H1 (cell line): ENCODE data around the gene SPP1. TPM values are rescaled to one million over a fixed set of nuclear protein-coding genes. Genes with fewer than 3 reads are reported as not detected.

ENCODE experiments used
- CTCF ChIA-PET: fragments of 300-600 bp; sonication (Branson Sonifier 250); formaldehyde crosslinking; loops from one replicate; lab custom pipeline; 2021; ENCODE audit not compliant: partially characterized antibody; lab: Charles Lee
- POLR2A ChIA-PET: fragments of 300-600 bp; sonication (Branson Sonifier 250); formaldehyde crosslinking; loops from one replicate; lab custom pipeline; 2021; ENCODE audit warnings: inconsistent platforms; ENCODE audit not compliant: partially characterized antibody; lab: Charles Lee
- DNase-seq, 2 experiments: peaks; one replicate each; pipeline versions ENCODE4 v3.0.0 to v3.0.0-alpha.2; 2010 to 2022; ENCODE audit warnings: low spot score in 2 of 2, low read depth in 1 of 2, mixed read lengths in 1 of 2
- FAIRE-seq: peaks from 2 replicates; lab custom pipeline; 2011; peaks lifted over from hg19 to GRCh38; lab: Jason Lieb, UNC
- H2AFZ ChIP-seq: 2 replicates; pipeline ENCODE4 v1.8.1; 2012; ENCODE audit warnings: low read length, inconsistent platforms
- H2AK5ac ChIP-seq: 2 replicates; pipeline ENCODE4 v1.6.1; 2013; ENCODE audit warnings: low read depth, low read length
- H2BK120ac ChIP-seq: replicated peaks from 2 replicates; pipeline ENCODE3; 2013; ENCODE audit warnings: low read depth, low read length, inconsistent platforms
- H2BK12ac ChIP-seq: 2 replicates; pipeline ENCODE4 v1.6.1; 2013; ENCODE audit warnings: low read depth, low read length
- H2BK15ac ChIP-seq: 2 replicates; pipeline ENCODE4 v1.6.1; 2013; ENCODE audit warnings: low read length
- H2BK20ac ChIP-seq: 2 replicates; pipeline ENCODE4 v1.6.1; 2013; ENCODE audit warnings: low read length
- H2BK5ac ChIP-seq: 2 replicates; pipeline ENCODE4 v1.6.1; 2013; ENCODE audit warnings: low read depth, low read length
- H3K14ac ChIP-seq: 2 replicates; pipeline ENCODE4 v1.6.1; 2013; ENCODE audit warnings: inconsistent platforms; ENCODE audit not compliant: insufficient read length
- H3K18ac ChIP-seq: 2 replicates; pipeline ENCODE4 v1.6.1; 2013; ENCODE audit warnings: low read length; ENCODE audit errors: extremely low read depth
- H3K23ac ChIP-seq: 2 replicates; pipeline ENCODE4 v1.6.1; 2013; ENCODE audit warnings: inconsistent platforms; ENCODE audit not compliant: insufficient read length
- H3K23me2 ChIP-seq: 2 replicates; pipeline ENCODE4 v1.6.1; 2013; ENCODE audit warnings: low read depth, low read length
- H3K27ac ChIP-seq: 2 replicates; pipeline ENCODE4 v1.6.1; 2011; ENCODE audit warnings: low read depth, low read length, inconsistent platforms
- H3K27me3 ChIP-seq, 4 experiments: replicated peaks in 1 of 4; 1 replicate in 1 of 4; 2 replicates in 3 of 4; pipeline versions ENCODE4 v1.6.1 to v1.8.1; 2011 to 2013; ENCODE audit warnings: low read length in 3 of 4, mild to moderate bottlenecking in 3 of 4, inconsistent platforms in 2 of 4, mixed read lengths in 2 of 4, moderate library complexity in 1 of 4; ENCODE audit not compliant: control insufficient read depth in 3 of 4, insufficient read depth in 3 of 4; ENCODE audit errors: extremely low read depth in 1 of 4
- H3K36me3 ChIP-seq, 4 experiments: 2 replicates each; pipeline versions ENCODE4 v1.6.1 to v1.8.1; 2011 to 2013; ENCODE audit warnings: mild to moderate bottlenecking in 4 of 4, low read length in 3 of 4, moderate library complexity in 2 of 4, control low read depth in 1 of 4, inconsistent platforms in 1 of 4; ENCODE audit not compliant: insufficient read depth in 4 of 4, control insufficient read depth in 2 of 4
- H3K4ac ChIP-seq: replicated peaks from 2 replicates; pipeline ENCODE3; 2013; ENCODE audit warnings: low read length, low read depth, mixed read lengths, inconsistent platforms; ENCODE audit not compliant: insufficient read length
- H3K4me1 ChIP-seq, 4 experiments: replicated peaks in 1 of 4; 1 replicate in 1 of 4; 2 replicates in 3 of 4; pipeline versions ENCODE4 v1.6.1 to v1.8.1; 2011 to 2013; ENCODE audit warnings: low read length in 3 of 4, inconsistent platforms in 2 of 4, mixed read lengths in 1 of 4; ENCODE audit not compliant: insufficient read depth in 4 of 4, control insufficient read depth in 3 of 4
- H3K4me2 ChIP-seq, 2 experiments: 2 replicates each; pipeline versions ENCODE4 v1.6.1 to v1.8.1; 2011 to 2013; ENCODE audit warnings: low read depth in 2 of 2, low read length in 2 of 2, control low read depth in 1 of 2, inconsistent platforms in 1 of 2, mild to moderate bottlenecking in 1 of 2; ENCODE audit not compliant: insufficient read depth in 1 of 2
- H3K4me3 ChIP-seq, 4 experiments: fragments of 200-600, 300-600 bp in 1 of 4; sonication (generic), shearing (Covaris generic), sonication (Bioruptor Twin) in 1 of 4; 2 replicates each; pipeline versions ENCODE4 v1.5.1 to v1.8.1; 2011 to 2016; ENCODE audit warnings: low read length in 4 of 4, low read depth in 3 of 4, control low read depth in 2 of 4, inconsistent platforms in 2 of 4, mild to moderate bottlenecking in 2 of 4, mixed read lengths in 1 of 4, moderate library complexity in 1 of 4; ENCODE audit not compliant: insufficient read depth in 2 of 4; ENCODE audit errors: extremely low read depth in 1 of 4
- H3K56ac ChIP-seq: replicated peaks from 2 replicates; pipeline ENCODE3; 2013; ENCODE audit warnings: low read depth, mild to moderate bottlenecking, mixed read lengths, low read length, inconsistent platforms; ENCODE audit not compliant: insufficient read length
- H3K79me1 ChIP-seq: 2 replicates; pipeline ENCODE4 v1.6.1; 2013; ENCODE audit warnings: low read depth, low read length, control low read depth
- H3K79me2 ChIP-seq, 2 experiments: 2 replicates each; pipeline versions ENCODE4 v1.6.1 to v1.8.1; 2012 to 2013; ENCODE audit warnings: low read length in 2 of 2, mild to moderate bottlenecking in 2 of 2, inconsistent platforms in 1 of 2; ENCODE audit not compliant: insufficient read depth in 2 of 2, control insufficient read depth in 1 of 2
- H3K9ac ChIP-seq, 4 experiments: replicated peaks in 1 of 4; 1 replicate in 1 of 4; 2 replicates in 3 of 4; pipeline versions ENCODE4 v1.6.1 to v1.8.1; 2011 to 2013; ENCODE audit warnings: low read depth in 3 of 4, low read length in 3 of 4, control low read depth in 2 of 4, mild to moderate bottlenecking in 2 of 4, moderate library complexity in 2 of 4, inconsistent platforms in 1 of 4; ENCODE audit errors: extremely low read depth in 1 of 4
- H3K9me3 ChIP-seq, 2 experiments: 2 replicates each; pipeline versions ENCODE4 v1.6.1 to v1.8.1; 2012 to 2013; ENCODE audit warnings: mild to moderate bottlenecking in 2 of 2, moderate library complexity in 2 of 2, control low read depth in 1 of 2, inconsistent platforms in 1 of 2, low read depth in 1 of 2, low read length in 1 of 2, mixed read lengths in 1 of 2; ENCODE audit not compliant: insufficient read depth in 2 of 2
- H4K20me1 ChIP-seq, 2 experiments: replicated peaks in 1 of 2; 2 replicates each; pipeline versions ENCODE3 to v1.8.1; 2011 to 2013; ENCODE audit warnings: inconsistent platforms in 2 of 2, low read length in 2 of 2, mild to moderate bottlenecking in 1 of 2; ENCODE audit not compliant: insufficient read depth in 2 of 2, control insufficient read depth in 1 of 2
- H4K5ac ChIP-seq: 2 replicates; pipeline ENCODE4 v1.6.1; 2013; ENCODE audit warnings: low read length, low read depth, mixed read lengths, inconsistent platforms; ENCODE audit not compliant: insufficient read length
- H4K8ac ChIP-seq: 2 replicates; pipeline ENCODE4 v1.8.0; 2013; ENCODE audit warnings: mild to moderate bottlenecking, moderate library complexity, low read length, inconsistent platforms; ENCODE audit not compliant: insufficient read depth; ENCODE audit errors: extremely low read depth
- H4K91ac ChIP-seq: replicated peaks from 2 replicates; pipeline ENCODE3; 2013; ENCODE audit warnings: low read length, mixed read lengths, inconsistent platforms; ENCODE audit not compliant: insufficient read length
- FOSL1 ChIP-seq: IDR thresholded peaks from 2 replicates; pipeline ENCODE4 v1.6.1; 2011; ENCODE audit warnings: mild to moderate bottlenecking, low read depth, low read length, moderate library complexity; ENCODE audit not compliant: insufficient read depth
- GTF2F1 ChIP-seq: IDR thresholded peaks from 2 replicates; pipeline ENCODE4 v1.6.1; 2012; ENCODE audit warnings: low read depth, low read length, improper control_type of control experiment, borderline replicate concordance
- JUND ChIP-seq: IDR thresholded peaks from 2 replicates; pipeline ENCODE4 v1.6.1; 2011; ENCODE audit warnings: mild to moderate bottlenecking, improper control_type of control experiment, low read length
- SIRT6 ChIP-seq: IDR thresholded peaks from one replicate; pipeline ENCODE4 v1.7.1; 2012; ENCODE audit warnings: low read length, inconsistent platforms
- ZNF274 ChIP-seq: IDR thresholded peaks from 2 replicates; pipeline ENCODE4 v1.7.0; 2012; ENCODE audit warnings: low read length, borderline replicate concordance; ENCODE audit errors: extremely low read depth
- WGBS, 2 experiments: shearing (Covaris generic) in 1 of 2; methylation state at CpG; one replicate each; pipeline versions ENCODE4 v1.1.6 to v1.1.7; 2013 to 2015; ENCODE audit warnings: low lambda C conversion rate in 2 of 2, mixed read lengths in 2 of 2, inconsistent platforms in 1 of 2, low coverage in 1 of 2, missing lambda C conversion rate in 1 of 2; ENCODE audit not compliant: insufficient replicate concordance in 2 of 2, insufficient coverage in 1 of 2, insufficient read length in 1 of 2; ENCODE audit errors: extremely low coverage in 1 of 2, missing lambda C conversion rate in 1 of 2; 5-methylcytosine and 5-hydroxymethylcytosine counted together
- polyA plus RNA-seq, 7 experiments: library from polyadenylated mRNA; depleted of rRNA in 3 of 7; stranded (reverse) in 5 of 7; unstranded in 2 of 7; fragments of >200 nt in 5 of 7; fragments of 200-250 nt in 2 of 7; gene quantifications; 1 replicate in 5 of 7; 2 replicates in 1 of 7; 4 replicates in 1 of 7; pipeline versions ENCODE4 v1.2.1 to v1.2.3, GENCODE V29; 2011 to 2013; ENCODE audit warnings: missing spikeins in 2 of 7, mixed read lengths in 2 of 7
- total RNA-seq: library from RNA; stranded (reverse); fragmentation: NEBNext Ultra II Directional; extraction: Animal tissue kit (Norgen Biotek cat#: 25700); gene quantifications from 2 replicates; pipeline ENCODE4 v1.2.1, GENCODE V29; 2021

SPP1 gene
- total and polyA plus RNA-seq, 2 of the 8 experiments (the other 6 are each of a cell fraction or from before 2014, with no cell fraction given) = 13.7 to 26.5 TPM

DNA sequence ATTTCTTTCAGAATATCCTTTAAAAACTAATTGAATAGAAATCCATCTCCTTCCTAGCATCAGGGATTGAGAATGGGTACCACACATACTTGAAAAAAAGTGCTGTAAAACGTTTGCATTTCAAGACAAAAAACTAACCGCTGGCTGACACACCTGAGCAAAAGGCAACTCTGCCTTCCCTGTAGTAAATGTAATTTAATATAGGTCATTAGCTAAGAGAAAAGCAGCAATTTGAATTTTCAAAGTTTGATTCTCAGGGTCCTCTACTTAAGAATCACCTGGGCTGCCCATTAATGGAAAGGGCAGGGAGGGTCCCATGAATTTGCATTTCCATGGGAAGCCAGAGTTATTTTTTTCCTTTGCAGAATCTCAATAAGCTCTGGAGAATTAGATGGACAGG is 40.5 kb upstream of the SPP1 start:
- Histone ChIP-seq H2BK15ac (no peak overlapping the region), H3K23me2 (no peaks in the 10 kb centered on the region), H3K56ac (no peak overlapping the region), H3K14ac (no peak overlapping the region), H4K91ac (no peak overlapping the region), H3K23ac (no peak overlapping the region), H3K9ac (no peak overlapping the region), H4K20me1 (no peaks in the 10 kb centered on the region), H2BK5ac (peak overlapping the region; percentile 38; the same call in 1 of the 2 replicates), H3K36me3 (peaks cover 0 to 56% (median 8%) of the 10 kb centered on the region in 4 experiments; a peak in 5 of 8 replicates), H4K8ac (no peak overlapping the region), H3K4me1 (peaks cover 0 to 3% (median 0%) of the 10 kb centered on the region in 4 experiments; a peak in 2 of 7 replicates), H2BK120ac (no peak overlapping the region), H2AK5ac (no peak overlapping the region), H3K9me3 (no peaks in the 10 kb centered on the region), H3K79me2 (peaks cover 0 to 22% of the 10 kb centered on the region in 2 experiments; a peak in 2 of 4 replicates), H3K4ac (no peak overlapping the region), H4K5ac (no peak overlapping the region), H3K4me3 (peak overlapping the region; percentile 11 to 59 (median 20); a peak in 7 of 8 replicates), H2BK20ac (no peak overlapping the region), H3K27me3 (no peaks in the 10 kb centered on the region), H3K4me2 (peak overlapping the region; percentile 44 to 57), H3K79me1 (no peaks in the 10 kb centered on the region), H2BK12ac (no peak overlapping the region), H3K18ac (no peak overlapping the region; the same call in 1 of the 2 replicates), H2AFZ (no peak overlapping the region), H3K27ac (no peak overlapping the region)
- ChIA-PET POLR2A (interaction anchor here (0.7 to 13.6 kb wide), 22 partner anchors 8 to 268 kb away, joined by 3 to 369 read pairs (median 6); partner anchors contain the start of gene SPP1), CTCF (interaction anchor here (1.2 to 1.9 kb wide), 4 partner anchors 27 to 82 kb away, joined by 3 to 5 read pairs (median 4); no protein-coding TSS in a partner anchor)
- no peak for DNase-seq
- FAIRE-seq = peak; percentile 36
- 7% methylated on average over 2 of the region's 2 CpGs; no CpG with 5 or more reads in 1 of the 2 experiments for WGBS, 2 experiments
- TF ChIP-seq JUND (no peak), GTF2F1 (no peak), ZNF274 (no peak), SIRT6 (no peak), FOSL1 (no peak)
